Stimulated activated CD4-positive, alpha-beta T cell treated with anti-CD3 and anti-CD28 coated beads, Interleukin-12 subunit alpha, Interleukin-12 subunit beta, amount 100 ng/mL, for 24 hours (primary cell): ENCODE measurements around the gene RFK.
"Not testable (repeated sequence)": the region's sequence is repeated elsewhere in the genome, so short reads cannot be mapped to it uniquely, and the experiment has no call there.

Experiments
- DNase-seq, 2 experiments: peaks; one replicate each; pipeline ENCODE4 v3.0.0-alpha.2; 2020; ENCODE audit warnings: low read depth in 2 of 2

RFK gene

DNA sequence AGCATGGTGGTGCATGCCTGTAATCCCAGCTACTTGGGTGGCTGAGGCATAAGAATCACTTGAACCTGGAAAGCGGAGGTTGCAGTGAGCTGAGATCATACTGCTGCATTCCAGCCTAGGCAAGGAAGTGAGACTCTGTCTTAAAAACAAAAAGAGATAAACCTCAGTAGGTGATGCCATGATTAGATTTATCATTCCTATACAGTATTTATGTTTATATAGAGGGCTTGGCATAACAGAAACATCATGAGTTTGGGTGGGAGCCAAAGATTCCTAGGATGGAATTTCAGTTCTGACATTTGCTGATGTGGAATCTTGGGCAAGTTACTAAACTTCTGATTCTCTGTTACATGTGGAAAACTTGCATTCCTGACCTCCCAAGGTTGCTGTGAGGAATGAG is 22.3 kb downstream of the RFK start:
- DNase-seq: no peak

DNA sequence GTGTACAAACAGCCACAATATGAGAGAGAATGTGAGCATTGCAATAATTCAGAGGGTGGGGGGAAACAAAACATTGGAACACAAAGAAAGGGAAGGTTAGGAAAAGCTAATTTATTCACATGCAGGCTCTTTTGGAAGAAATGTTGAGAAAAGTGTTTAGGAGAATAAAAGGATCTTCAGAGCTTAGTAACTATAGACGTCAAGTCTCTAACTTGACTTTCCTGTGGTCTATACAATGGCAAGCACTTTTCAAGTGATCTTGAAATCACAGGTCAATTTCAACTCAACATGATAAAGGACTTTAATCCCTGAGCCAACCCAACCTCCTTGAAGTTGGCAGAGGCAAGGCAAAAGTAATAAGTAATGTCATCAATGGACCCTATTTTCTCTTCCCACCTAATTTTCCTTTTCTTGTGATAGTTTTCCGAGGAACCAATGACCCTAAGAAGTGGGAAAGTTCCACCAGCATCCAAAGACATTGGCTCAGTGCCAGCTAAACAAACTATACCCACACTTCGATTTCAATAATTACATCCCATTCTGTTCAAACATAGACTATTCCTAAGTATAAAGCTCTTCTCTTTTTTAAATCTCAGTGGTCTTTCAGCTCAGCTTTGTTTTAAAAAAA is 23.7 kb downstream of the RFK start:
- DNase-seq: no peak

DNA sequence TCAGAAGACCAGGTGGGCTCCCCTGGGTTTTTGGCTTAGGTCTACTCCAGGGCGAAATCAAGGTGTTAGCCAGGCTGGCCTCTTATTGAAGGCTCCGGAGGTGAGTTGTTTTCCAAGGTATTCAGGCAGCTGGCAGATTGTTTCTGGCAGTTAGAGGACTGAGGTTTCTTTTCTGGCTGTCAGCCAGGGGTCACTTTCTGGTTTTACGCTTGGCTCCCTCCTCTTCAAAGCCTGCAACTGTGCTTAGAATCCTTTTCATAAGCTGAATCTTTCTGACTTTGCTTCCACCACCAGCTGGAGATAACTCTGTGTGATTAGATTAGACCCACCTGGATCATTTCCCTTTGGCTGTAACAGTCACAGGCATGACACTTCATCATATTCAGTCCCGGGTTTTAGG is 24.6 kb downstream of the RFK start:
- no peak for DNase-seq

DNA sequence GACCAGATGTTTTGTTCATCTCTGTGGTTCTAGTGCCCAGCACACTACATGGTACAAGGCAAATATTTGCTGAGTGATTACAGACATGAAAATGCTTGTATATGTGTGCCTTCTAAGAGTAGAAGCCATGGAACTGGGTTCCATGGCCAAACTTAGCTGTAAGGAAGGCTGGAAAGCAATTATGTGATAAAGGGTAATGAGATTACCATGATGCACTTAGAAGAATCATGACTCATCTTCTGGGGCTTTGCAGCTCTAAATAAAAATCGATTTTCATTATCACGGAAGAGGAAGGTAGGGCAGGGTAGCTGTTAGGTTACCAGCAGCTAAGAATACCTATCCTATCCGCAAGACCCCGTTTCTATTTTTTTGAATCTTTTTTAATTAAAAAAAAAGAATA is 28.0 kb downstream of the RFK start:
- DNase-seq: no peak

DNA sequence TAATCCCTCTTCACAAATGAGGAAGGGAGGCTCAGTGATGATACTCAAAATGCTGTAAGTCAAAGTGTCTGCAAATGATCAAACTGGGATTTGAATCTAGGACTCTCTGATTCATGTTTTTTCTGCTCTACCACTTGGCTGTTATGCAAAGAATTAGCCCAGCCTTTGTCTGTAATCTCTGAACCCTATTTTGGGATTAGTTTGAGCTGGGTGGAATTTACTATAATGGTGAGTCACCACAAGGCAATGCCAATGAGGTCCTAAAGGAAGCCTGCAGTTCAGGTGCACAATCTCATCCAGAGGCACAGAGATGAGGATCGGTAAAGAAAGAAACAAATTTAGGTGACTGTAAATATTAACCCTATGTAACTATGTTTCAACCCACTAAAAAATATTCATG is 29.2 kb downstream of the RFK start:
- DNase-seq: no peak

DNA sequence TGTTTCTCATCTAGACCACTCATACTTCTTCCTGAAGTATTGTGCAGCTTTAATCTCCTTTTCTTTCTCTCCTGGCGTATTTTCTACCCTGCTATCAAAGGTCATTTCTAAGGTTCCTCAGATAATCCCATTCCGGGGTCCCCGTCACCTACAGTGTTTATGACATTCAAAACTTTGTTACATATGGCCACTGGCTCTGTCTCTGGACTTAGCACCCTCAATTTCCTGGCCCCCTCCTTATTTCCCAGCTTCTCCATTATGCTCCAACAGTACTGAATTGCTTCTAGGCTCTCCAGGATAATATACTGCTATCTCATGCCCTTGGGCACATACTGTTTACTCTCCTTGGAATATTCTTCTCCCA is 31.2 kb downstream of the RFK start:
- no peak for DNase-seq

DNA sequence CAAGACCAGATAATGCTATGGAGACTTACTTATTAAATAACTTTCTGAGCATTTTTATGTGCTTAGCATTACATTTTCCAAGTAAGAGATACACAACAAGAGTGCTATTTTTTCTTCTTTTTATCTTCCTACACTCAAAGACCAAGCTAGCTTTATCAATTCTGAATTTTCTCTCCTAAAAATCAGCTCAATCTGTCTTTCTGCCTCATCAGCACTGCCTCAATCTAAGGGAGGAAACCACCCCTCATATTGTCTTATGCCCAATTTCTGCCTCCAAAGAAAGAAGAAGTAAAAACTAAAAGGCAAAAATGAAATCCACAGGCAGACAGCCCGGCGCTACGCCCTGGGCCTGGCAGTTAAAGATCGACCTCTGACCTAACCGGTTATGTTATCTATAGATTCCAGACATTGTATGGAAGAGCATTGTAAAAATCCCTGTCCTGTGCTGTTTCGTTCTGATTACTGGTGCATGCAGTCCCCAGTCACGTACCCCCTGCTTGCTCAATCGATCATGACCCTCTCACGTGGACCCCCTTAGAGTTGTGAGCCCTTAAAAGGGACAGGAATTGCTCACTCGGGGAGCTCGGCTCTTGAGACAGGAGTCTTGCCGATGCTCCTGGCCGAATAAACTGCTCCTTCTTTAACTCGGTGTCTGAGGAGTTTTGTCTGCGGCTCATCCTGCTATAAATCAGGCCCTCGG is 31.7 kb downstream of the RFK start:
- not testable (repeated sequence) for DNase-seq

DNA sequence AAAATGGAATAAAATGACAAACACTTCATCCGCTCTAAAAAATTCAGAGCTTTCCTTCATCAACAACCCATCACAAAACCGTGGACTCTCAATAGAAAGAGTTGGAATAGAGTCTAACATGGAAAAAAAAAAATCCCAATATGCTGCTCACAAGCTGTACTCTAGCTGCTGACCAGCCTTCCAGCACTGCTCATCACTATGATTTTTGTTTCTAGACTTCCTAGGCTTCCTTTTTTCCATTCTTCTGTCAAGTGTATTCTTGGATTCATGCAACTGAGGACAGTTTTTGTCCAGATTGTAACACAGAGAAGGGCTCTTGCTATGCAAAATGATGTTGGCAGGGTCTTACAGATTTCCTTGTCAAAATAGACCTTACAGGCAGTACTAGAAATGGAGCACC is 34.5 kb downstream of the RFK start:
- no peak for DNase-seq

DNA sequence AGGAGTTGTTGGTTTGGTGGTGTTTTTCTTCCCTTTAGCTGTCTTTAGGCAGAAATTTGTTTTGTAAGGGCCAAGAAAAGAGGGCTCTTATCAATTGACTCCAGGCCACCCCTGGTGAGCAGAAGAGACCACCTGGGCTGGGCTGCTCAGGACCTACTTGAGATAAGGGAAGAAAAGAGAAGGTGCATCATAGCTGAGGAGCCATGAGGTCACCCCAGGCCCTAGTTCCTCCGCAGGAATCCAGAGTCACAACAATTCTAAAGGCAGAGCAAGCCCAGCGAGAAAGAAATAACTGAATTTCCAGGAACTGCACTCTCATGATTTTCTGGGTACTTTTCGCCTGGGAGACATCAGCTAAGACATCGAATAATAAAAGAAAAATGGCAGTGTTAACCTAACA is 34.9 kb downstream of the RFK start:
- DNase-seq: no peak

DNA sequence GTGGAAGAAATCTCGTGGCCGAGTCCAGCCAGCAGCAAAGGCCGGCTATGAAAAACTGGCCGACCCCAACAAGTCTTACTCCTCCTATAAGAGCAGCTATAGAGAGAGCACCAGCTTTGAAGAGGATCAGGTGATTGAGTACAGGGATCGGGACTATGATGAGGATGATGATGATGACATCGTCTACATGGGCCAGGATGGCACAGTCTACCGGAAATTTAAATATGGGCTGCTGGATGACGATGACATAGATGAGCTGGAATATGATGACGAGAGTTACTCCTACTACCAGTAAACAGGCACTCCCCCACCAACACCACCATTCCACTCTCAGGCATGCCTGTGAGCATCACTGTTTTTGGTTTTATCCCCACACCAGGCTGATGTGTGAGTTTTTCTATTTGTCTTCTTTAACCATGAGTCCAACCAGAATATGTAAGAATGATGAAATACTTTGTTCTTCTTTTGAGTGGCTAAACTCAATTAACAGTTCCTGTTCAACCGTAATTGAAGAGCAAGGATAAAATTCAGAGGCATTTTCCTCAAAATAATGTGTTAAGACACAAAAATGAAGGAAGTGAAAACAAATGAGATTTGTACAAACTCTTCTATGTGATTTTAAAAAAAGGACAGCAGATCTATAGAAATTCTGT is 35.5 kb downstream of the RFK start:
- DNase-seq: no peak

DNA sequence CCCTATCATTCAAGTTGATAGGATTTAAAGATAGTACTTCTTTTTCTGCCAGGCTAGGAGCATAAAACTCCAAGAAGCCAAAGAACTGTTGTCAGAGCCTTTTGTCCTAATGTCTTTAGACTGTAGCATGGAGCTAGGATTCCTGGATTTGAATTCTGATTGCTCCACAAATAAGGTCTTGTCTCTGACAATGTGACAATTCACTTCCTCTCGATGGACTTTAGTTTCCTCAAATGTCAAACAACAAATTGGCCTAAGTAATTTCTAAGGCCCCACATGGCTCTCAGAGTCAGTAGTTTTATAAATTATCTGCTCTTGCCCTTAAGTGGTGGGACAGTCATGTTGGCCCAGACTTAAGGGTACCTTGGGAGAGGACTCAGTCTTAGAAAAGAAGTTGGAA is 36.7 kb downstream of the RFK start:
- DNase-seq: no peak

DNA sequence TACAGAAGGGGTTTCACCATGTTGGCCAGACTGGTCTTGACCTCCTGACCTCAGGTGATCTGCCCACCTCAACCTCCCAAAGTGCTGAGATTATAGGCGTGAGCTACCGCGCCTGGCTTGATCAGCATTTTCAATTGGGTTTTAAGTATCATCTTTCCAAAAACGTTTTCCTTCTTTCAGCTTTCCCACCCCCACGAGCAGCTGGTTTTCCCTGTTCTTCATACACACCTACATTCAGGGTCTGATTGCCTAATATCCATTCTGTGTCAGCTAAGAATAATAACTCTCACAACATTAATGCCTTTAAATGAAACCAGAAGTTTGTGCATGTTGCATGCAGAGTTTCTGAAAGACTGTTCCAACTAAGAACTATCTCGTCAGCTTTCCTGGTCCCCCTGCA is 38.3 kb downstream of the RFK start:
- DNase-seq: no peak

DNA sequence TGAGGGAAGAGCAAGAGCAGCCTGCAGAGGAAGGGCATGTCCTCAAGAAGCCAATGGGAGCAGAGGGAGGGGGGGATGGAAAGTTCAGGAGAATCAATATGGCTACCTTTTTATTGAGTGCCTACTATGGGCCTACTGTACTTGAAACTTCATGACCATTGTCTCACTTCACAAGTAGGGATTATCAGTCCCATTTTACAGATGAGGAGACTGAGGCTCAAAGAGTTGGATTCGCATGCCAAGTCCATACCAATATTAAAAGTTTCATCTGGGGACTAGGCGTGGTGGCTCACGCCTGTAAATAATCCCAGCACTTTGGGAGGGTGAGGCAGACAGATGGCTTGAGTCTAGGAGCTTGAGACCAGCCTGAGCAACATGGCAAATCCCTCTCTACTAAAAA is 40.0 kb downstream of the RFK start:
- DNase-seq: no peak

DNA sequence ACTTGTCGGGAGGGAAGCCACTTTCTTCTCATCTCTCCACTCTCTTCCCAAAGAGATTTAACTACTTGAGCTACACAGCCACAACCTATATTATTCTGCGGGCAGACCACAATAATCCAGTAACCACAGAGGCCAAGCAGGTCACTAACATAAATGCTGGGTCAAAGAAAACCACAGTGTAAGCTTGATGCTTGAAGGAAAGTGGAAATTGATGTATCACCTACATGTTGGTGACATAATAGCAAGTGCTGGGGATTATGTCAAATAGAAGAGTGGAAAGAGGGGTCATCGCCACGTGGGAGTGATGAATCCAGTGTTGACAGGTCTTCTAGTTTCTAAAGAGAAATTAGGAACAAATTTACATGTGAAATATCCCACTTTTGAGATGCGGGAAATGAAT is 40.9 kb downstream of the RFK start:
- no peak for DNase-seq

DNA sequence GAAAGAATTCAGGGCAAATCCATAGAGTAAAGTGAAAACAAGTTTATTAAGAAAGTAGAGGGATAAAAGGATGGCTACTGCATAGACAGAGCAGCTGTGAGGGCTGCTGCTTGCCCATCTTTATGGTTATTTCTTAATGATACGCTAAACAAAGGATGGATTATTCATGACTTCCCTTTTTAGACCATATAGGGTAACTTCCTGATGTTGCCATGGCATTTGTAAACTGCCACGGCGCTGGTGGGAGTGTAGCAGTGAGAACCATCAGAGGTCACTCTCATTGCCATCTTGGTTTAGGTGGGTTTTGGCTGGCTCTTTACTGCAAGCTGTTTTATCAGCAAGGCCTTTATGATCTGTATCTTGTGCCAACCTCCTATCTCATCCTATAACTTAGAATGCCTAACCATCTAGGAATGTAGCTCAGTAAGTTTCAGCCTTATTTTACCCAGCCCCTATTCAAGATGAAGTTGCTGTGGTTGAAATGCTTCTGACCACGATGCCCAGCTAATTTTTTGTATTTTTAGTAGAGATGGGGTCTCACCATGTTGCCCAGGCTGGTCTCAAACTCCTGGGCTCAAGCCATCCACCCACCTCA is 42.1 kb downstream of the RFK start:
- no peak for DNase-seq

DNA sequence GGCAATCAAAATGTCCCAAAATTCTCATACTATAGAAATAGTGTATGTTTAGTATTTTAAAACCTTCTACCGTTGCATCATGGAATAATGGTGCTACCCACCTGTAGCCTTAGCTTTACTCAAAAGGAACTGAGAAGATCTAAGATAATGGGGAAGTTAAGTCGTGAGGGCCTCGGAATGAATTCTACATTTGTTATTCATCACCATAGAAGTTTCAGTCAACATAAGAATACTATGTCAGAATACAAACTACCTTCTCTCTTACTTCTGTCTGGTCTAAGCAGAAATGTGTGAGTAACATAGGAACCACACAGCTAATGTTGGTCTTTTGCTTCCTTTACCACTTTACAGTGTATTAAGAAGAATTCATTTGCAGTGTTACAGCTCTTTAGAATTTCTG is 43.2 kb downstream of the RFK start:
- DNase-seq: no peak

DNA sequence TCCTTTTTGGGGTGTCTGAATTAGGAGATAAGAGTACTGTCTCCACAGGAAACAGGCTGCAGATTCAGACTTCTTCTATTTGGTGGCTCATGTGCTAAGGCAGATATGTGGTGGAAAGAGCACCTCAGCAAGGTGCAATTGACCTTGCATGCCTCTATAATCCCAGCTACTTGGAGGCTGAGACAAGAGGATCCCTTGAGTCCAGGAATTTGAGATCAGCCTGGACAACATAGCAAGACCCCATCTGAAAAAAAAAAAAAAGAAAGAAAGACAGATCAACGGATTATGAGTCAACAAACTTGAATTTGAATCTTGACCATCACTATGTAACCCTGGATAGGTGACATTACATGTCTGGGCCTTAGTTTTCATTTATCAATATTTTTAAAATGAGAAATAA is 44.4 kb downstream of the RFK start:
- no peak for DNase-seq

DNA sequence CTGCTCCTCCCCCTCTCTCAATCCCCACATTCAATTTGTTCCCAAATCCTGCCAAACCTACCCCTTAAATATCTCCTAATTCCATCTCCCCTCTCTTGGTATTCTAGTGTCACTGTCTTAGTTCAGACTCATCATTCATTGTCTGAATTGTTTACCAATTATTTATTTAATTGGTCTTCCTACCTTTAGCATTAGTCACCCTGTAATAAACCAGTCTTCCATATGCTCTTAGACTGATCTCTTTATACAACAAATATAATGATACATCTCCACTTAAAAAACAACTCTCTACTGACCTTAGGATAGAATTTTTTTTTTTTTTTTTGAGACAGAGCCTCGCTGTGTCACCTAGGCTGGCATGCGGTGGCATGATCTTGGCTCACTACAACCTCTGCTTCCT is 51.4 kb downstream of the RFK start:
- DNase-seq: no peak

DNA sequence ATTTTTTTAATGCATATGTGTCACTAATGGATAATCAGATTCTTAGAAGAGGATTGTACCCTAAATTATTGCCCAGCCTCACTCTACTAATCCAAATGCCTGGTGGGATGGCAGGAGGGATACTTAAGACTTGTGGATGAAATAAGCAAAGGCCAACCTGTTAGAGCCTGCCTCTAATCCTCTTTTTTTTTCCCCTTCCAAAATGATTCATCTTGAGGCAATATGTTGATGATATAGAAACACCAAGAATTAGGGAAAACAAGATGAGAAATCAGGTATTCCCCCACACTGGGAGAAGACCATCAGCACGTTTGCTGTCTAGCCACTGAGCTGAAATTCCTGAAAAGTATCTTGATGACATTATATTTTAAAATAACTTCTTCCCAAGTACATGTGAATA is 52.0 kb downstream of the RFK start:
- no peak for DNase-seq

DNA sequence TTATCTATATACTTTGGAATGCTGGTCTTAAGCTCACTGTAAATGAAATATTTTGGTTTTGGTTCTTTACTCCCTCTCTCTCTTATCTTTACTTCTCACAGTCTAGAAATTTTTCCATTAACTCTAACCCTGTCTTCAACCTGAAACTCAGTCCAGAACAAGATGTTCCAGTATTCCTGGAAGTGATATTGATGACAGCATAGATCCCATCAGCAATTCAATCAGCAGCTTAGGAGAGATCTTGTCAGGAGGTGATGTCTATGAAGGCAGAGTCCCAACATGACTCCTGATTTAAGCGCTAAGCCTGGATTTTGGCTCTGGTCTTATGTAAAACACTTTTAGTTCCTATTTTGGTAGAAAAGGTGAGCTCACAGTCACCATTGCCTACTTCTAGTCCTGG is 52.6 kb downstream of the RFK start:
- DNase-seq: no peak

DNA sequence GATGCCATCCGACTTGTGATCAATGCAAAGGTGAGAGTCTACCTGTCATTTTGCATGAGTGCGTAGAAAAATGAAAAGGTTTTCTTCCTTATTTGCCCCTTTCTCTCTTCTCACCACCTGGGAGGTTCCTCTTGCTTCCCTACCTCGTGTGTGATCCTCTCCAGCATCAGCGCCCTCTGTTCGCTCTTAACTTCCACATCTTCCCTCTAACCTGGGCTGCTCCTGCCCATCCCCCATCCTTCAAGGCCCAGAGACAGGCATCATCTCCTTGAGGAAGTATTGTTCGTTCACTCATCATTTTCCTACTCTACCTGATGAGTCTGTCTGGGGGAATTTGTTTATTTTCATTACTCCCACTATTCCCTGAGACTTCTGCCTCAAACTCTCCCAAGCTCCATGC is 55.8 kb downstream of the RFK start:
- DNase-seq: no peak

DNA sequence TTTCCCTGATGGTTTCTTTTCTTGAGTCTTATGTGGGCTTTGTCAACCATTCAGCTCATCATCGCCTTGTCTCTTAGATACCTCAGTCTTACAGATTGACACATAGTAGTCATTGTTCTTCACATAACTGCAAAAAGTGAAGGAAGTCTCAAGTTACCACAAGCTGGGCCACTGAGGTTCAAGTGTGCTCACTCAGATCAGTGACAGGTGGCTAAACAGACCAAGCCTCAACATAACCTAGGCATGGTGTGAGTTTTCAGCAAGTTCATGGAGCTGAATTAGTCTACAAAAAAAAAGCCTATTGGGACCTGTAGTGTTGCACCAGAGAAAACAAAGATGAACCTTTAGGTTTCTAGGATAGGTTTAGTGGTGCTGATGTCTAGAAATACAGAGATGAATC is 58.2 kb downstream of the RFK start:
- no peak for DNase-seq
